ENCODE results near the gene NVL. TPM values are rescaled to one million over a fixed set of nuclear protein-coding genes. Genes with fewer than 3 reads are reported as not detected.
"Not testable (repeated sequence)": the region's sequence is repeated elsewhere in the genome, so short reads cannot be mapped to it uniquely, and the experiment has no call there.

NVL gene
- total RNA-seq, 4 donors from 2014 or later = 11.7 to 40.5 (median 15.4) TPM

DNA sequence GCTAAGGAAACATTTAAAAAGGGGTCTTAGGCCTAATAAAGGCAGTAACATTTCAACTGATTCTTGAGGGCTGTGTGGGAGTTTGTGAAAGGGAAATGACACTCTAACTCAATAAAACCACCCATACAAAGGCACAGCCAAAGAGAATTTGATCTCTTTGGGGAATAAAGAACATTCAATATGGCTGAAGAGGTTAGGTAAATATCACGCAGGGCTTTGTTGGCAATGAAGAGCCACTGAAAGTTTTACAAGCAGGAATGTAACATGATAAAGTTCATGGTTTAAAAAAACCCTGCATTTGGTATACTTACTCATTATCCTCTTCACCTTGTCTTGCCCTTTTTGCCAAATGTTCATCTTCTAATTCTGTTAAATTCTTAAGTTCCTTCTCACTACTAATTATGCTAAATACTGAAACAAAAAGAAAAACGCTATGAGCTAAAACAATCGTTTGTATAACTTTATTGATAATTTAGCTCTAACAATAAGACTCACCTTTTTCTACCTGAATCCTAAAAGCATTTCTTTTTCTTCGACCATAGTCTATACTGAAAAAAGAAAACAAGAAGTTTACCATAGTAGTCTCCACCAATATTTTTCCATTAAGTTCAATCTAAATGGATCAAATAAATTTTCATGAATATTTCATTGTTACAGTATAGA is 12.5 kb downstream of the NVL start:
- TF ChIP-seq, protein P1, sequence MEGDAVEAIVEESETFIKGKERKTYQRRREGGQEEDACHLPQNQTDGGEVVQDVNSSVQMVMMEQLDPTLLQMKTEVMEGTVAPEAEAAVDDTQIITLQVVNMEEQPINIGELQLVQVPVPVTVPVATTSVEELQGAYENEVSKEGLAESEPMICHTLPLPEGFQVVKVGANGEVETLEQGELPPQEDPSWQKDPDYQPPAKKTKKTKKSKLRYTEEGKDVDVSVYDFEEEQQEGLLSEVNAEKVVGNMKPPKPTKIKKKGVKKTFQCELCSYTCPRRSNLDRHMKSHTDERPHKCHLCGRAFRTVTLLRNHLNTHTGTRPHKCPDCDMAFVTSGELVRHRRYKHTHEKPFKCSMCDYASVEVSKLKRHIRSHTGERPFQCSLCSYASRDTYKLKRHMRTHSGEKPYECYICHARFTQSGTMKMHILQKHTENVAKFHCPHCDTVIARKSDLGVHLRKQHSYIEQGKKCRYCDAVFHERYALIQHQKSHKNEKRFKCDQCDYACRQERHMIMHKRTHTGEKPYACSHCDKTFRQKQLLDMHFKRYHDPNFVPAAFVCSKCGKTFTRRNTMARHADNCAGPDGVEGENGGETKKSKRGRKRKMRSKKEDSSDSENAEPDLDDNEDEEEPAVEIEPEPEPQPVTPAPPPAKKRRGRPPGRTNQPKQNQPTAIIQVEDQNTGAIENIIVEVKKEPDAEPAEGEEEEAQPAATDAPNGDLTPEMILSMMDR (IDR thresholded peaks at IDR 0.05) = no peak
- TF ChIP-seq POLR2A (IDR thresholded peaks at IDR 0.05) (no peak), EP300 (IDR thresholded peaks at IDR 0.05) (no peak), POLR2AphosphoS5 (IDR thresholded peaks at IDR 0.05) (no peak)
- Histone ChIP-seq H3K4me3 (no peak overlapping the region), H3K27ac (no peak overlapping the region), H3K9me3 (no peaks in the 10 kb centered on the region), H3K36me3 (peaks cover 0 to 53% of the 10 kb centered on the region in 2 donors), H3K4me1 (no peaks in the 10 kb centered on the region), H3K27me3 (no peaks in the 10 kb centered on the region)
- ATAC-seq = no peak
- 76 to 90% methylated on average over 4 of the region's 4 CpGs for WGBS, 2 donors (ENCODE audit: low coverage in 1 of 2)

DNA sequence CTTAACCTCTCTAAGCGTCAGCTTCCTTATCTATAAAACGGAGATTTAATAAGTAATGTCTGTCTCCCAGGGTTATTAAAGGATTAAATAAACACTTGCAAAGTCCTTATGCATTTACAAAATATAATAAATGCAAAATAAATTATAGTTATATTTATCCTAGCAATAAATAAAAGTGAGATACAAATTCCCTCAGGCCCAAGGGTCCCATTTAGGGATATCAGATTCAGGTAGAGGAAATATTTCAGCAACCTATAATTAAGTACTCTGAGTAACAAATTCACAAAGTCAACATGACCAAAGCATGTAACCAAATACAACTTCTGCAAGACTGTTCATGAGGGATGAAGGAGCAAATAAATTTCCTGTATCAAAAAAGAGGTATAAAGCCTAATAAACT is 17.9 kb downstream of the NVL start:
- Histone ChIP-seq H3K36me3 (peaks cover 0 to 95% of the 10 kb centered on the region in 2 donors), H3K27ac (no peak overlapping the region), H3K4me3 (no peak overlapping the region), H3K27me3 (no peaks in the 10 kb centered on the region), H3K4me1 (no peaks in the 10 kb centered on the region), H3K9me3 (no peaks in the 10 kb centered on the region)
- WGBS, 2 donors (ENCODE audit: low coverage in 1 of 2) = 52 to 90% methylated on average over 2 of the region's 2 CpGs
- ATAC-seq = no peak
- no peak for TF ChIP-seq POLR2A (IDR thresholded peaks at IDR 0.05)
- no peak for TF ChIP-seq EP300 (IDR thresholded peaks at IDR 0.05)
- TF ChIP-seq POLR2AphosphoS5 (IDR thresholded peaks at IDR 0.05) = no peak
- TF ChIP-seq, protein P1 (IDR thresholded peaks at IDR 0.05) = no peak

DNA sequence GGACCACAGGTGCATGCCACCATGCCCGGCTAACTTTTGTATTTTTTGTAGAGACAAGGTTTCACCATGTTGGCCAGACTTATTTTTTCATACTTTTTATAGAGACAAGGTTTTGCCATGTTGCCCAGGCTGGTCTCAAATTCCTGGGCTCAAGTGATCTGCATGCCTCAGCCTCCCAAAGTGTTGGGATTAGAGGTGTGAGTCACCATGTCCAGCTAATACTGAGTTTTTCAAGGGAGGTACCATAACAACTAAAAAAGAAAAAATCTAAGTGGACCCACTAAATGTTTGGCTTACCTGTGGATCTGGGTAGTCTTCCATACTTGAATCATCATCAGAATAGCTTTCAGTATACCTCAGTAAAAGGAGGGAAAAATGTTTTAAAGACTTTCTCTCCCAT is 18.5 kb downstream of the NVL start:
- 100% methylated on average over 1 of the region's 1 CpG; no CpG with 5 or more reads in 1 of the 2 donors for WGBS, 2 donors (ENCODE audit: low coverage in 1 of 2)
- H3K27me3 ChIP-seq, H3K4me1 ChIP-seq, H3K4me3 ChIP-seq, H3K9me3 ChIP-seq, ATAC-seq, H3K27ac ChIP-seq: not testable (repeated sequence)
- peaks cover 0 to 95% of the 10 kb centered on the region in 2 donors for H3K36me3 ChIP-seq

DNA sequence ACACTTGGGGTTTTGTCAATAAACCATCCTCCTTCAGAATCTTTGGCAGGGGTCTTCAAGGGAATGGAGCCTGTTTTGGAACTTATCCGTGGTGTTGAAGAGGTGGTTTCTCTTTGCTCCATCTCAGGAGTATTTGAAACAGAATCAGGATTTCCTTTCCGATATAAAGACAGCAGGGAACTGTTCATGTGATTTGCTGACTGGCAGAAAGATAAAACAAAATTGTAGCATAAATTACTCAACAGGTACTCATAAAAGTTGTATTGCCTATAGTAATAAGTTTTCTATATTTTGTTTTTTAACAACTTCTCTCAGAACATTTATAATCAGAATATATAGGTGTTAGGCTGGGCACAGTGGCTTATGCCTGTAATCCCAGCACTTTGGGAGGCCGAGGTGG is 21.9 kb downstream of the NVL start:
- peaks cover 3 to 98% of the 10 kb centered on the region in 2 donors for H3K36me3 ChIP-seq
- H3K9me3 ChIP-seq = no peaks in the 10 kb centered on the region
- no peaks in the 10 kb centered on the region for H3K4me1 ChIP-seq
- H3K27ac ChIP-seq = no peak overlapping the region
- WGBS, 2 donors (ENCODE audit: low coverage in 1 of 2) = 91 to 92% methylated on average over 3 of the region's 3 CpGs
- no peak overlapping the region for H3K4me3 ChIP-seq
- TF ChIP-seq, protein P1 (IDR thresholded peaks at IDR 0.05) = no peak
- no peak for TF ChIP-seq POLR2AphosphoS5 (IDR thresholded peaks at IDR 0.05)
- TF ChIP-seq POLR2A (IDR thresholded peaks at IDR 0.05) = no peak
- no peak for TF ChIP-seq EP300 (IDR thresholded peaks at IDR 0.05)
- no peaks in the 10 kb centered on the region for H3K27me3 ChIP-seq
- no peak for ATAC-seq

DNA sequence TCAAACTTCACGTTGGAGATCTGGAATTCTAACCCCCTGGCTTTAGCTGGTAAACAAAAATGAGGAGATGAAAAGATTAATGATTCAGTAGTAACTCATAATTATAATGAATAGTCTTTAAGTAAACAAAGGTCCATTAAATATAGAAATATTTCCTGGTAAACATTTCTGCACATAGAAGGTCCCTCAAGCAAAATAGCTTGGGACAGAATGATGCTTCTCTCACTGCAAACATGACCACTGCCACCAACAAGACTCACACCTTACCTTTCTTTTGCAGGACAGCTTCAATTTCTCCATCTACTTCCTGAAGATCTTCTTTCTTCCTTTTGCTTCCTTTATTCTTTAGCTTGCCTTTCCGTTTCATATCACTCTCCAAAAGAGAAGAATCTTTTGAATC is 25.2 kb downstream of the NVL start:
- peaks cover 3 to 100% of the 10 kb centered on the region in 2 donors for H3K36me3 ChIP-seq
- WGBS, 2 donors (ENCODE audit: low coverage in 1 of 2) = 35 to 57% methylated on average over 2 of the region's 2 CpGs
- no peak for TF ChIP-seq EP300 (IDR thresholded peaks at IDR 0.05)
- TF ChIP-seq POLR2AphosphoS5 (IDR thresholded peaks at IDR 0.05) = no peak
- TF ChIP-seq POLR2A (IDR thresholded peaks at IDR 0.05) = no peak
- TF ChIP-seq, protein P1 (IDR thresholded peaks at IDR 0.05) = no peak

More for the DNA sequence above, 25.2 kb downstream of the NVL start:
- H3K4me3 ChIP-seq = no peak overlapping the region
- no peaks in the 10 kb centered on the region for H3K4me1 ChIP-seq
- H3K9me3 ChIP-seq = no peaks in the 10 kb centered on the region
- no peaks in the 10 kb centered on the region for H3K27me3 ChIP-seq
- no peak for ATAC-seq
- H3K27ac ChIP-seq = no peak overlapping the region

Measured in gastroesophageal sphincter (tissue), 4 donors.